K562 (cell line): ENCODE measurements around the gene TCHP. TPM values are rescaled to one million over a fixed set of nuclear protein-coding genes. Genes with fewer than 3 reads are reported as not detected.

Source experiments
- ARID1B ChIP-seq: fragments of 450-650 bp; IDR thresholded peaks from 2 replicates; pipeline ENCODE4 v1.6.1; 2016; ENCODE audit warnings: antibody characterized with exemption, mild to moderate bottlenecking, inconsistent platforms
- ARID4B ChIP-seq: sonication (generic); formaldehyde crosslinking; IDR thresholded peaks from 2 replicates; pipeline ENCODE4 v1.8.0; 2022; ENCODE audit warnings: mild to moderate bottlenecking, missing genetic modification reagents
- DEAF1 ChIP-seq: fragments of 450-650 bp; formaldehyde crosslinking; IDR thresholded peaks from 2 replicates; pipeline ENCODE4 v1.4.0; 2020; ENCODE audit warnings: mild to moderate bottlenecking, moderate library complexity
- E4F1 ChIP-seq: fragments of 250-450 bp; sonication (Bioruptor Pico); IDR thresholded peaks from 2 replicates; pipeline ENCODE4 v1.5.0; 2021; ENCODE audit warnings: mild to moderate bottlenecking, borderline replicate concordance
- PRDM10 ChIP-seq: fragments of 450-650 bp; IDR thresholded peaks from 2 replicates; pipeline ENCODE4 v1.6.1; 2018; ENCODE audit not compliant: partially characterized antibody
- RBM15 ChIP-seq: fragments of 200-400 bp; formaldehyde crosslinking; IDR thresholded peaks from 2 replicates; pipeline ENCODE4 v1.6.1; 2018; ENCODE audit warnings: mild to moderate bottlenecking, low read length, moderate library complexity; ENCODE audit not compliant: insufficient read depth
- TRIM28 ChIP-seq: fragments of 450-650 bp; IDR thresholded peaks from 2 replicates; pipeline ENCODE4 v1.6.1; 2017
- ZBTB12 ChIP-seq: fragments of 250-450 bp; sonication (Bioruptor Pico); IDR thresholded peaks from 2 replicates; pipeline ENCODE4 v1.4.0; 2020
- ZNF444 ChIP-seq: fragments of 250-450 bp; sonication (Bioruptor Pico); IDR thresholded peaks from 2 replicates; pipeline ENCODE4 v1.4.0; 2020; ENCODE audit warnings: mild to moderate bottlenecking, moderate library complexity
- ZNF695 ChIP-seq: fragments of 450-650 bp; formaldehyde crosslinking; IDR thresholded peaks from 2 replicates; pipeline ENCODE4 v1.4.0; 2020; ENCODE audit warnings: mild to moderate bottlenecking, moderate library complexity
- ZNF75A ChIP-seq: fragments of 450-650 bp; formaldehyde crosslinking; IDR thresholded peaks from 2 replicates; pipeline ENCODE4 v1.4.0; 2020; ENCODE audit warnings: mild to moderate bottlenecking
- polyA plus RNA-seq, 8 experiments: library from polyadenylated mRNA; depleted of rRNA in 4 of 8; stranded (reverse) in 5 of 8; unstranded in 3 of 8; fragments of >200 nt; fragmentation: Nextera tagmentation in 2 of 8; fragmentation: Illumina TruSeq in 1 of 8; extraction: Ambion mirVana in 2 of 8; extraction: Trizol in 1 of 8; gene quantifications; 2 replicates each; pipeline versions ENCODE4 v1.2.1 to v1.2.3, GENCODE V29; 2011 to 2014; ENCODE audit warnings: inconsistent platforms in 1 of 8, missing spikeins in 1 of 8
- total RNA-seq, 7 experiments: library from RNA; depleted of rRNA in 6 of 7; stranded (reverse); fragments of >200 nt in 6 of 7; fragmentation: Illumina TruSeq in 2 of 7; extraction: Trizol in 2 of 7; gene quantifications; 2 replicates each; pipeline versions ENCODE4 v1.2.1 to v1.2.3, GENCODE V29; 2011 to 2021; ENCODE audit warnings: low replicate concordance in 1 of 7

Gene TCHP
- total and polyA plus RNA-seq, 9 of the 15 experiments (the other 6 are each of a cell fraction or from before 2014, with no cell fraction given): 3.4 to 30.4 (median 19.7) TPM

GRCh38 chr12:109880043-109880931 lies 19.8 kb upstream of the TCHP start, which contains the start of gene GLTP (continued):
- TF ChIP-seq PRDM10 (no peak), ARID1B (no peak), ZNF695 (CRISPR knock-in tag) (no peak), ZBTB12 (CRISPR knock-in tag) (peak; percentile 21; the same call in 1 of the 2 replicates), TRIM28 (no peak), E4F1 (no peak), ZNF444 (CRISPR knock-in tag) (no peak), DEAF1 (CRISPR knock-in tag) (no peak), ZNF75A (CRISPR knock-in tag) (no peak), RBM15 (no peak), ARID4B (CRISPR knock-in tag) (peak; percentile 26; the same call in 1 of the 2 replicates)
